HEK293T (cell line): ENCODE measurements around the gene HUS1.

Source experiments
- BHLHE40 ChIP-seq: fragments of 450-650 bp; IDR thresholded peaks from 2 replicates; pipeline ENCODE4 v1.6.1; 2016; ENCODE audit warnings: mild to moderate bottlenecking, moderate library complexity, borderline replicate concordance
- ELF4 ChIP-seq: fragments of 450-650 bp; IDR thresholded peaks from 2 replicates; pipeline ENCODE4 v1.6.1; 2017; ENCODE audit warnings: antibody characterized with exemption
- FOXK2 ChIP-seq: fragments of 450-650 bp; IDR thresholded peaks from 2 replicates; pipeline ENCODE4 v1.6.1; 2016; ENCODE audit warnings: mild to moderate bottlenecking
- FOXM1 ChIP-seq: fragments of 450-650 bp; IDR thresholded peaks from 2 replicates; pipeline ENCODE4 v1.6.1; 2017; ENCODE audit warnings: mild to moderate bottlenecking, borderline replicate concordance
- HDGF ChIP-seq: fragments of 450-650 bp; IDR thresholded peaks from 2 replicates; pipeline ENCODE4 v1.6.1; 2017; ENCODE audit warnings: antibody characterized with exemption, borderline replicate concordance
- L3MBTL2 ChIP-seq: fragments of 450-650 bp; conservative IDR thresholded peaks from 2 replicates; pipeline ENCODE4 v1.6.1; 2016; ENCODE audit warnings: mild to moderate bottlenecking
- SUZ12 ChIP-seq: fragments of 450-650 bp; IDR thresholded peaks from 2 replicates; pipeline ENCODE4 v1.6.1; 2016; ENCODE audit warnings: mild to moderate bottlenecking

- TF ChIP-seq BHLHE40 (no peak), FOXK2 (no peak), HDGF (no peak), FOXM1 (no peak), SUZ12 (no peak), ELF4 (no peak), L3MBTL2 (no peak)
Observed at GRCh38 chr7:47934831-47935230, 44.6 kb downstream of the HUS1 start.
